Fibroblast of the conjunctiva (primary cell): Measurements from ENCODE around the gene NALF2.

Source experiments
- DNase-seq: peaks from one replicate; pipeline ENCODE4 v3.0.0-alpha.2; 2010; ENCODE audit warnings: low read depth

The NALF2 gene

GRCh38 chrX:69503782-69504625 is at the start of gene NALF2:
Gene NALF2, plus strand, starts transcription at chrX:69504326. Its CDS starts 957 bp downstream, at chrX:69505283.
- DNase-seq, result no peak

GRCh38 chrX:69457756-69458155 is 46.4 kb upstream of the NALF2 start:
- DNase-seq, result no peak

- DNase-seq, result no peak
Observed at GRCh38 chrX:69466546-69466945, 37.6 kb upstream of the NALF2 start.

GRCh38 chrX:69469975-69470374 is 34.2 kb upstream of the NALF2 start:
- DNase-seq, result no peak

GRCh38 chrX:69489625-69490024 is 14.5 kb upstream of the NALF2 start:
- no peak for DNase-seq

- no peak for DNase-seq
Observed at GRCh38 chrX:69493193-69493592, 10.9 kb upstream of the NALF2 start.

GRCh38 chrX:69493766-69494165 is 10.4 kb upstream of the NALF2 start:
- no peak for DNase-seq

GRCh38 chrX:69496183-69496582 is 7.9 kb upstream of the NALF2 start:
- DNase-seq, result no peak

GRCh38 chrX:69501429-69501828 is 2.7 kb upstream of the NALF2 start:
- DNase-seq, result no peak

- no peak for DNase-seq
Observed at GRCh38 chrX:69503228-69503781, 821 bp upstream of the NALF2 start.

GRCh38 chrX:69504626-69505612 is 793 bp downstream of the NALF2 start:
- DNase-seq, result no peak

- DNase-seq, result no peak
Observed at GRCh38 chrX:69505772-69506616, 1.9 kb downstream of the NALF2 start.

GRCh38 chrX:69506617-69507499 is 2.7 kb downstream of the NALF2 start:
- DNase-seq, result no peak

- DNase-seq, result no peak
Observed at GRCh38 chrX:69507500-69507789, 3.3 kb downstream of the NALF2 start.

- no peak for DNase-seq
Observed at GRCh38 chrX:69508610-69509009, 4.5 kb downstream of the NALF2 start.

GRCh38 chrX:69510137-69510715 is 6.1 kb downstream of the NALF2 start:
- DNase-seq, result no peak

GRCh38 chrX:69510914-69511513 is 6.9 kb downstream of the NALF2 start:
- DNase-seq, result no peak

- no peak for DNase-seq
Observed at GRCh38 chrX:69522052-69522451, 17.9 kb downstream of the NALF2 start.

- no peak for DNase-seq
Observed at GRCh38 chrX:69523314-69523713, 19.2 kb downstream of the NALF2 start.

GRCh38 chrX:69524781-69525363 is 20.7 kb downstream of the NALF2 start:
- no peak for DNase-seq
